LoVo (cell line): ENCODE results near the gene LRIT1.
A peak's percentile ranks its signal among the peaks of the same experiment; 100 is the strongest.
"Not testable (repeated sequence)": the region's sequence is repeated elsewhere in the genome, so short reads cannot be mapped to it uniquely, and the experiment has no call there.

Experiments
- DNase-seq: peaks from one replicate; pipeline ENCODE4 v3.0.0-alpha.2; 2016; ENCODE audit warnings: low spot score

LRIT1 gene

GRCh38 chr10:84241185-84241790 lies at the start of gene LRIT1:
LRIT1 (minus strand) TSS chr10:84241546; CDS start chr10:84241439, 107 bp downstream.
- no peak for DNase-seq

- no peak for DNase-seq
Measured at GRCh38 chr10:84290235-84290634, 48.9 kb upstream of the LRIT1 start.

- DNase-seq: no peak
Measured at GRCh38 chr10:84289521-84290200, 48.3 kb upstream of the LRIT1 start.

GRCh38 chr10:84288151-84288550 lies 46.8 kb upstream of the LRIT1 start:
- no peak for DNase-seq

GRCh38 chr10:84286695-84287094 lies 45.3 kb upstream of the LRIT1 start:
- no peak for DNase-seq

GRCh38 chr10:84279876-84280475 lies 38.6 kb upstream of the LRIT1 start:
- DNase-seq: not testable (repeated sequence)

GRCh38 chr10:84270708-84271107 lies 29.4 kb upstream of the LRIT1 start:
- DNase-seq: peak; percentile 15

GRCh38 chr10:84269773-84270172 lies 28.4 kb upstream of the LRIT1 start:
- DNase-seq: peak; percentile 64

GRCh38 chr10:84269162-84269561 lies 27.8 kb upstream of the LRIT1 start:
- DNase-seq: no peak

GRCh38 chr10:84267503-84268126 lies 26.3 kb upstream of the LRIT1 start:
- no peak for DNase-seq

- no peak for DNase-seq
Measured at GRCh38 chr10:84265418-84265817, 24.1 kb upstream of the LRIT1 start.

- peak; percentile 65 for DNase-seq
Measured at GRCh38 chr10:84264611-84265141, 23.3 kb upstream of the LRIT1 start.

GRCh38 chr10:84263716-84264115 lies 22.4 kb upstream of the LRIT1 start:
- DNase-seq: no peak

- DNase-seq: no peak
Measured at GRCh38 chr10:84262190-84262956, 21.0 kb upstream of the LRIT1 start.

- DNase-seq: no peak
Measured at GRCh38 chr10:84261236-84261915, 20.0 kb upstream of the LRIT1 start.

- no peak for DNase-seq
Measured at GRCh38 chr10:84258034-84258695, 16.8 kb upstream of the LRIT1 start.

GRCh38 chr10:84257343-84258020 lies 16.1 kb upstream of the LRIT1 start:
- DNase-seq: no peak

GRCh38 chr10:84256510-84257342 lies 15.4 kb upstream of the LRIT1 start:
- no peak for DNase-seq
